ENCODE measurements around the gene NUP43.

Gene NUP43

GRCh38 chr6:149779644-149779963, 33.3 kb upstream of the NUP43 start:
- TF ChIP-seq CTCF (IDR thresholded peaks at IDR 0.05; ENCODE audit: low read depth, low read length) (no peak), EZH2phosphoT487 (IDR thresholded peaks at IDR 0.05; ENCODE audit: low read depth) (no peak)
- Histone ChIP-seq H2AFZ (ENCODE audit: low read depth, low read length) (no peak overlapping the region), H3K9ac (ENCODE audit: low read length) (no peak overlapping the region), H4K20me1 (ENCODE audit: insufficient read depth, low read length) (no peaks in the 10 kb centered on the region), H3K4me1 (ENCODE audit: low read length) (no peaks in the 10 kb centered on the region), H3K9me3 (ENCODE audit: insufficient read depth, low read length) (no peaks in the 10 kb centered on the region), H3K36me3 (replicated peaks; ENCODE audit: low read depth, low read length) (peaks cover 3% of the 10 kb centered on the region), H3K79me2 (ENCODE audit: low read length) (no peaks in the 10 kb centered on the region), H3K27ac (ENCODE audit: low read length) (no peak overlapping the region), H3K27me3 (ENCODE audit: low read depth, low read length) (no peaks in the 10 kb centered on the region), H3K4me2 (ENCODE audit: low read length) (no peak overlapping the region), H3K4me3 (ENCODE audit: low read length) (no peak overlapping the region)

DNA sequence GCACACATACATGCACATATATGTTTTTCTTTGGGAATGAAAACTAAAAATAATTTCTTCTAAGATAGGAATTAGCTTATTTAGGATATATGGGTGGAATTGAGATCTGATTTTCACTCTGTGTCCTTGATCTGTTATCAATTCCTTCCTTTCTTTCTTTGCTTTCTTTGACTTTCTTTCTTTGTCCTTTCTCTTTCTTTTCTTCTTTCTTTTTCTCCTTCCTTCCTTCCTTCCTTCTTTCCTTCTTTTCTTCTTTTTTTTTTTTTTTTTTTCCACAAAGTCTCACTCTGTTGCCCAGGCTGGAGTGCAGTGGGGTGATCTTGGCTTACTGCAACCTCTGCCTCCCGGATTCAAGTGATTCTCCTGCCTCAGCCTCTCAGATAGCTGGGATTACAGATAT, 31.3 kb upstream of the NUP43 start:
- TF ChIP-seq EZH2phosphoT487 (IDR thresholded peaks at IDR 0.05; ENCODE audit: low read depth) (no peak), CTCF (IDR thresholded peaks at IDR 0.05; ENCODE audit: low read depth, low read length) (no peak)
- peaks cover 3% of the 10 kb centered on the region for H3K36me3 ChIP-seq (replicated peaks; ENCODE audit: low read depth, low read length)

GRCh38 chr6:149771925-149772324, 25.6 kb upstream of the NUP43 start:
- Histone ChIP-seq H4K20me1 (ENCODE audit: insufficient read depth, low read length) (no peaks in the 10 kb centered on the region), H2AFZ (ENCODE audit: low read depth, low read length) (no peak overlapping the region), H3K4me2 (ENCODE audit: low read length) (no peak overlapping the region), H3K36me3 (replicated peaks; ENCODE audit: low read depth, low read length) (peaks cover 13% of the 10 kb centered on the region), H3K4me1 (ENCODE audit: low read length) (no peaks in the 10 kb centered on the region), H3K9ac (ENCODE audit: low read length) (no peak overlapping the region), H3K4me3 (ENCODE audit: low read length) (no peak overlapping the region), H3K9me3 (ENCODE audit: insufficient read depth, low read length) (no peaks in the 10 kb centered on the region), H3K27me3 (ENCODE audit: low read depth, low read length) (no peaks in the 10 kb centered on the region), H3K27ac (ENCODE audit: low read length) (no peak overlapping the region), H3K79me2 (ENCODE audit: low read length) (peaks cover 12% of the 10 kb centered on the region; the same call in 1 of the 2 replicates)
- TF ChIP-seq CTCF (IDR thresholded peaks at IDR 0.05; ENCODE audit: low read depth, low read length), result no peak
- TF ChIP-seq EZH2phosphoT487 (IDR thresholded peaks at IDR 0.05; ENCODE audit: low read depth), result no peak

More for the DNA sequence above, 31.3 kb upstream of the NUP43 start:
- Histone ChIP-seq H3K4me3 (ENCODE audit: low read length) (no peak overlapping the region), H3K27me3 (ENCODE audit: low read depth, low read length) (no peaks in the 10 kb centered on the region), H3K4me2 (ENCODE audit: low read length) (no peak overlapping the region), H2AFZ (ENCODE audit: low read depth, low read length) (no peak overlapping the region), H3K27ac (ENCODE audit: low read length) (no peak overlapping the region), H4K20me1 (ENCODE audit: insufficient read depth, low read length) (no peaks in the 10 kb centered on the region), H3K79me2 (ENCODE audit: low read length) (no peaks in the 10 kb centered on the region), H3K4me1 (ENCODE audit: low read length) (no peaks in the 10 kb centered on the region), H3K9ac (ENCODE audit: low read length) (no peak overlapping the region), H3K9me3 (ENCODE audit: insufficient read depth, low read length) (no peaks in the 10 kb centered on the region)

GRCh38 chr6:149771185-149771584, 24.9 kb upstream of the NUP43 start:
- H3K4me1 ChIP-seq (ENCODE audit: low read length), result no peaks in the 10 kb centered on the region
- H3K79me2 ChIP-seq (ENCODE audit: low read length), result peaks cover 16% of the 10 kb centered on the region
- TF ChIP-seq EZH2phosphoT487 (IDR thresholded peaks at IDR 0.05; ENCODE audit: low read depth), result no peak
- H3K27ac ChIP-seq (ENCODE audit: low read length), result no peak overlapping the region
- H4K20me1 ChIP-seq (ENCODE audit: insufficient read depth, low read length), result no peaks in the 10 kb centered on the region
- no peaks in the 10 kb centered on the region for H3K9me3 ChIP-seq (ENCODE audit: insufficient read depth, low read length)
- no peak overlapping the region for H3K4me3 ChIP-seq (ENCODE audit: low read length)
- H3K9ac ChIP-seq (ENCODE audit: low read length), result no peak overlapping the region
- H3K27me3 ChIP-seq (ENCODE audit: low read depth, low read length), result no peaks in the 10 kb centered on the region
- no peak overlapping the region for H2AFZ ChIP-seq (ENCODE audit: low read depth, low read length)
- H3K4me2 ChIP-seq (ENCODE audit: low read length), result no peak overlapping the region
- H3K36me3 ChIP-seq (replicated peaks; ENCODE audit: low read depth, low read length), result peaks cover 18% of the 10 kb centered on the region

DNA sequence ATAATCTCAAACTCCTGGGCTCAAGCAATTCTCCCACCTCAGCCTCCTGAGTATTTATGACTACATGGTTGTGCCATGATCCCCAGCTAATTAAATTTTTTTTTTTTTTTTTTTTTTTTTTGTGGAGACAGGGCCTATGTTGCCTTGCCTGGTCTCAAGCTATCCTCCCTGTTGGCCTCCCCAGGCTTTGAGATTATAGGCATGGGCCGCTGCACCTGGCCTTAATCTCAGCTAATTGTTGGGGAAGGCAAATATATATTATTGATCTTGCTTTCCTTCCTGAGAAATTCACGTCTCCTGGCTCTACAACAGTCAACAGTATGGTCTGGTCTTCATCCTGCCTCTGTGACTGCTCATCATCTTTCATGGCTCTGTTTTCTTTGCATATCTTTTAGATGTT, 23.3 kb upstream of the NUP43 start:
- no peaks in the 10 kb centered on the region for H4K20me1 ChIP-seq (ENCODE audit: insufficient read depth, low read length)
- no peak overlapping the region for H3K27ac ChIP-seq (ENCODE audit: low read length)
- no peak overlapping the region for H3K9ac ChIP-seq (ENCODE audit: low read length)
- no peaks in the 10 kb centered on the region for H3K27me3 ChIP-seq (ENCODE audit: low read depth, low read length)
- H2AFZ ChIP-seq (ENCODE audit: low read depth, low read length), result no peak overlapping the region
- H3K79me2 ChIP-seq (ENCODE audit: low read length), result peaks cover 20% of the 10 kb centered on the region
- no peak overlapping the region for H3K4me2 ChIP-seq (ENCODE audit: low read length)
- no peak overlapping the region for H3K4me3 ChIP-seq (ENCODE audit: low read length)
- 0 out of 2 replicates have a peak, but pooled peaks cover 2% of the 10 kb centered on the region for H3K9me3 ChIP-seq (ENCODE audit: insufficient read depth, low read length)
- TF ChIP-seq CTCF (IDR thresholded peaks at IDR 0.05; ENCODE audit: low read depth, low read length), result no peak
- no peak for TF ChIP-seq EZH2phosphoT487 (IDR thresholded peaks at IDR 0.05; ENCODE audit: low read depth)
- peaks cover 19% of the 10 kb centered on the region for H3K36me3 ChIP-seq (replicated peaks; ENCODE audit: low read depth, low read length)
- no peaks in the 10 kb centered on the region for H3K4me1 ChIP-seq (ENCODE audit: low read length)

All from OCI-LY3 (cell line).